Measurements from ENCODE around the gene C1QTNF8.

- TF ChIP-seq POLR2AphosphoS5 (IDR thresholded peaks at IDR 0.05; ENCODE audit: low read depth, low read length) (no peak), CHD2 (IDR thresholded peaks at IDR 0.05; ENCODE audit: low read depth, low read length) (no peak), CTCF (CRISPR knock-in tag; IDR thresholded peaks at IDR 0.05) (no peak), ZNF496 (CRISPR knock-in tag; IDR thresholded peaks at IDR 0.05; ENCODE audit: insufficient replicate concordance) (no peak), EZH2 (conservative IDR thresholded peaks at IDR 0.05; ENCODE audit: low read depth, low read length) (peak; percentile 60; the same call in 1 of the 2 replicates)
These were observed 35.4 kb upstream of the C1QTNF8 start for GRCh38 chr16:1131378-1131994.
